ENCODE results near the gene NFXL1.

DNA sequence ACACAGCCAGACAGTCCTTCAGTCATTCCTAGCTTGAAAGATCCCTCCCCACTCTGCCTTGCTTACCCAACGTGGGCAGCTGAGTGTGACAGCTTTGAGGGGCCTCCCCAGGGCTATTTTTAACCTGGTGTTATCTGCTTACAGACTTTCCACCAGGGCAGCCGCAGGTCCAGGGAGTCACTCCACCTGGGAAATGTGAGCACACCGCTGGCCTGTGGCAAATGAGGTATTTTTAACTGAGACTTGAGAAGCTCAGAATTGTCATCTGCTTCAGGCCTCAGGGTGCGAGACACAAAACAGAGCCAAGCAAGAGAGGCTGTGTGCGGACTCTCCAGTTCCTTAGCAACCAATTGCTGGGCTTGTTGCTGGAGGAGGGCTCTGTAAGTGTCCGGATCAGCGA lies 89.5 kb downstream of the NFXL1 start:
- no peak for TF ChIP-seq POLR2A (IDR thresholded peaks at IDR 0.05; ENCODE audit: low read depth, low read length)
- TF ChIP-seq POLR2AphosphoS5 (IDR thresholded peaks at IDR 0.05; ENCODE audit: low read depth, low read length), result no peak
- TF ChIP-seq TAF1 (IDR thresholded peaks at IDR 0.05; ENCODE audit: low read depth, low read length), result no peak
- no peak for TF ChIP-seq POU2F2 (IDR thresholded peaks at IDR 0.05; ENCODE audit: low read depth, low read length)
- TF ChIP-seq PAX5 (IDR thresholded peaks at IDR 0.05; ENCODE audit: insufficient read depth, low read length, severe bottlenecking), result no peak
- TF ChIP-seq SPI1 (IDR thresholded peaks at IDR 0.05; ENCODE audit: low read depth, low read length), result no peak

Data from GM12891 (cell line).